Osteocyte (in vitro differentiated cells): ENCODE data around the gene EDN3. TPM values are rescaled to one million over a fixed set of nuclear protein-coding genes. Genes with fewer than 3 reads are reported as not detected.

Source experiments
- DNase-seq: peaks from one replicate; pipeline ENCODE4 v3.0.0; 2021; ENCODE audit warnings: mixed read lengths; ENCODE audit not compliant: unreplicated experiment; ENCODE audit errors: extremely low spot score
- H3K27ac Mint-ChIP-seq: one replicate; pipeline ENCODE4 v1.8.0; 2021; ENCODE audit warnings: mild to moderate bottlenecking, mixed read lengths; ENCODE audit not compliant: unreplicated experiment
- H3K27me3 Mint-ChIP-seq: one replicate; pipeline ENCODE4 v1.8.0; 2021; ENCODE audit warnings: mixed read lengths; ENCODE audit not compliant: unreplicated experiment
- H3K36me3 Mint-ChIP-seq: one replicate; pipeline ENCODE4 v1.8.0; 2021; ENCODE audit warnings: mixed read lengths; ENCODE audit not compliant: unreplicated experiment
- H3K4me1 Mint-ChIP-seq: one replicate; pipeline ENCODE4 v1.8.0; 2021; ENCODE audit warnings: mixed read lengths; ENCODE audit not compliant: unreplicated experiment
- H3K4me3 Mint-ChIP-seq: one replicate; pipeline ENCODE4 v1.8.0; 2021; ENCODE audit warnings: mild to moderate bottlenecking, moderate library complexity, mixed read lengths; ENCODE audit not compliant: unreplicated experiment
- H3K9me3 Mint-ChIP-seq: one replicate; pipeline ENCODE4 v1.8.0; 2021; ENCODE audit warnings: mixed read lengths; ENCODE audit not compliant: unreplicated experiment
- CTCF ChIP-seq: fragments of 200-600 bp; sonication (generic); IDR thresholded peaks from 2 replicates; pipeline ENCODE4 v1.5.0; 2021; ENCODE audit warnings: antibody characterized with exemption, mild to moderate bottlenecking, moderate library complexity
- total RNA-seq: library from RNA; stranded (reverse); gene quantifications from 2 replicates; pipeline ENCODE4 v1.2.1, GENCODE V29; 2021

Gene EDN3
- total RNA-seq, 1 donor from 2014 or later, result not detected

DNA sequence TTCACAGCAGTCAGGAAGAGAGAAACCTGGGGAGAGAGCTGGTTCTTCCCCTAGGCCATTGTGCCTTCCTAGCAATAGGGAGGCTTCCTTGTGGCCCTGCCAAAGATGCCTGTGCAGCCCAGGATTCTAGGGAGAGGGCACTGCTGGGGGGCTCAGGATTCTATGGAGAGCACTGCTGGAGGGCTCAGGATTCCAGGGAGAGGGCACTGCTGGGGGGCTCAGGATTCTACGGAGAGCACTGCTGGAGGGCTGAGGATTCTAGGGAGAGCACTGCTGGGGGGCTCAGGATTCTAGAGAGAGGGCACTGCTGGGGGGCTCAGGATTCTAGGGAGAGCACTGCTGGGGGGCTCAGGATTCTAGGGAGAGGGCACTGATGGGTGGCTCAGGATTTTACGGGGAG is 25.8 kb downstream of the EDN3 start:
- H3K4me3 Mint-ChIP-seq, result no peak overlapping the region
- DNase-seq, result no peak
- H3K27ac Mint-ChIP-seq, result no peak overlapping the region
- TF ChIP-seq CTCF, result no peak
- no peaks in the 10 kb centered on the region for H3K4me1 Mint-ChIP-seq
- no peaks in the 10 kb centered on the region for H3K9me3 Mint-ChIP-seq
- peaks cover 33% of the 10 kb centered on the region for H3K27me3 Mint-ChIP-seq
- H3K36me3 Mint-ChIP-seq, result no peaks in the 10 kb centered on the region

GRCh38 chr20:59328071-59328470 is 27.7 kb downstream of the EDN3 start:
- no peak for DNase-seq
- peaks cover 32% of the 10 kb centered on the region for H3K27me3 Mint-ChIP-seq
- no peaks in the 10 kb centered on the region for H3K36me3 Mint-ChIP-seq
- no peak overlapping the region for H3K4me3 Mint-ChIP-seq
- no peak for TF ChIP-seq CTCF
- no peaks in the 10 kb centered on the region for H3K9me3 Mint-ChIP-seq
- H3K27ac Mint-ChIP-seq, result no peak overlapping the region
- H3K4me1 Mint-ChIP-seq, result no peaks in the 10 kb centered on the region

DNA sequence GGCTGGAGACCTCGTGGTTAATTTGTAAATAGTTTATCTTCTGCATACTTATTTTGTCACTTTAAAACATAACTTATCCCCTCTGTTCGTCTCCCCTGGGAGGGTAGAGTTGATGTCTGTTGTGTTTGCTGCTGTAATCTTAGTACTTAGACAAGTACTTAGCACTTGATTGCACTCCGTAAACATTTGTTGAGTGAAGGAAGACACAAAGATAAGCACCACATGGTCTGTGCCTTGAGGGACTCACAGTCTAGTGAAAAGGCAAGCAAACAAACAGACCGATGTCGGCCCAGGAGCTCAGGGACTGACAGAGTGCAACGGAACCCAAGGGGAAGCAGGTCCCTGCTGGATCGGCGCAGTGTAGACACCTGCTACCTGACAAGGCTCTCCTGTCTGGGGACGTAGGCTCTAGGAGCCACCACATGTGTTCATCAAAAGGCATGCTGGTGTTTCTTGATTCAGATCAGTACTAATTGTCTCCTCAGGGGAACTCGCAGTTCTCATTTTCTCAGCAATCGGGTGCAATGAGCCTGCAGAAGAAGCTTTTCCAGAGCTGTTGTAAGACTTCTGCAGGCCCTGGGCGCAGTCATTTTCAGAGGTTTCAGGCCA is 31.4 kb downstream of the EDN3 start:
- H3K36me3 Mint-ChIP-seq, result no peaks in the 10 kb centered on the region
- no peak for DNase-seq
- peaks cover 9% of the 10 kb centered on the region for H3K27me3 Mint-ChIP-seq
- no peak overlapping the region for H3K27ac Mint-ChIP-seq
- TF ChIP-seq CTCF, result no peak
- H3K9me3 Mint-ChIP-seq, result no peaks in the 10 kb centered on the region
- no peak overlapping the region for H3K4me3 Mint-ChIP-seq
- H3K4me1 Mint-ChIP-seq, result no peaks in the 10 kb centered on the region

GRCh38 chr20:59333260-59333845 is 32.9 kb downstream of the EDN3 start:
- peaks cover 7% of the 10 kb centered on the region for H3K27me3 Mint-ChIP-seq
- no peak overlapping the region for H3K4me3 Mint-ChIP-seq
- H3K36me3 Mint-ChIP-seq, result no peaks in the 10 kb centered on the region
- no peaks in the 10 kb centered on the region for H3K9me3 Mint-ChIP-seq
- no peak for DNase-seq
- no peak overlapping the region for H3K27ac Mint-ChIP-seq
- TF ChIP-seq CTCF, result no peak
- H3K4me1 Mint-ChIP-seq, result no peaks in the 10 kb centered on the region

DNA sequence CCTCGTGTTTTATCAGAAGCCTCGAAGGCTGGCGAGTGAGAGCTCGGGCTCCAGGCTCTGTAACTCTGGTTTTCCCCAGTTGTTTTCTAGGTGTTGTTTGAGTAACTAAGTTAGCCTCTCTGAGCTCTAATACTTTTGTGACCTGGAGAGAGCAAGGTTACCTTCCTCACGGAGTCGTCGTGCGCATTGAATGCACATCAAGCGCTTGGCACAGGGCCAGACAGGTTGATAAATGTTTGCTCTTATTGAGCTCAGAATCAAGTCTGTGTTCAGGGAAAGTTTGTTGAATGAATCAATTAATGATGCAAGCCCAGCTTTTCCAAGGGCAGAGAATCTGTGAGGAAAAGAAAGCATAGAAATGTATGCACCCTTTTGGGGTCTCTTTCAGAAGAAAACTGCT is 33.5 kb downstream of the EDN3 start:
- Mint-ChIP-seq H3K4me1 (no peaks in the 10 kb centered on the region), H3K9me3 (no peaks in the 10 kb centered on the region), H3K36me3 (no peaks in the 10 kb centered on the region), H3K27ac (no peak overlapping the region), H3K27me3 (peaks cover 6% of the 10 kb centered on the region), H3K4me3 (no peak overlapping the region)
- no peak for DNase-seq
- TF ChIP-seq CTCF, result no peak
